ENCODE measurements around the gene IGSF21.

IGSF21 gene

DNA sequence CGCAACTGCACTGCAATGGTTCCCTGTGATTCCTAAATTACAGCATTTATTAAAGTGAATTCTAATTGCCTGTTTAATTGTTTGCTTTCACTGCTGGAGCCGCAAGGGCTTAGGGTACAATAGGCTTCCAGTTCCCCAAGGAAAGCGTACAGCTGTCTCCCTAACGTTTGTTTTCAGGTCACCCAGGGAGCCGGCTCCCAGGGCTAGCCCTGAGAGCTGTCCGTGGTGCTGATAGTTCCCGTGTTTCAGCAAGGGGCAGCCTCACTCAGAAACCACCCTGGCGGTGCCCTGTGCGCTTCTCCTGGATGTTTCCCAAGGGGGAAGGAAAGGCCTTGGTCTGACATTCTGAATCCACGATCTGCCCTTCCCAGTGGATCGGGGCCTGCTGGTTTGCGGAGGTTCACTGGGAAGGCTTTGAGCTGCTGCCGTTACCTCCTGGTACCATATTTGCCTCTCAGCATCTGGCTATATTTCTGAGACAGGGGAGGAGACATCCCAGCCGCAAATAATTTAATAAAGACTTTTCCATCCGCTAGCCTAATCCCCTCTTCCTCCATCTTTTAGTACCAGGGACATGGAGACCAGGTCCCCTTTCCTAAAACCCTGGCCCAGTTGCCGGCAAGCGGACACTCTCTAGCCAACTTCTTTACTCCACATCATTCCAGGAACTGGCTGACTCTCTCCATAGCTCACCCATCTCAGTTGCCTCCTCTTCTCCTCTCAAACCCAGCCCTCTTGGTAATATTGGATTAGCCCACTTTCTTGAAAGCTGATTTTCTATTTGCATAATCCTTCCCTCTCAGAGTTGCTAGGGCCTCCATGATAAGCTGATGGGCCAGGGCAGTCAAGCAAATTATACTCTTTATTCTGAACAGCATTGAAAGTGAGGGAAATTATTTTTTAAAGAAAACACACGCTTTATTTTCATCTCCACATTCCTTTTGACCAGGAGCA lies 149.0 kb downstream of the IGSF21 start:
- peak in 1 of 3 donors; percentile 9 for DNase-seq (ENCODE audit: low read depth in 2 of 3, low spot score in 1 of 3)

DNA sequence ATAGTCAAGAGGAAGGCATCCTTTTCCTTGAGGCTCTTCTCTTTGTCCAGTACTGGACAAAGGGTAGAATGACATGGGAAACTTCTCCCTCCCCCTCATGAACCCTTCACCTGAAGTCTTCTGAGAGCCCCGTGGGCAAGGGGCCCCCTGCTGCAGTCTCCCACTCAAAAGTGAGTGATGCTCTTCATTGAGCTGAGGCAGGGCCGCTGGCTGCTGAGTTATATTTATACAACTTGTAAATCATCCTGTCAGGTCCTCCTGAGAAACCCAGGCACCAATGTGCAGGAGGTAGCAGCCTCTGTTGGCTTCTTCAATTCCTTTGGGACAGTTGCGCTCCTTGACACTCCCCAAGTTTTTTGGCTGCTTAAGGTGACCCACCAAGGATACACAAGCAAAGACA lies 150.2 kb downstream of the IGSF21 start:
- DNase-seq (ENCODE audit: low read depth in 2 of 3, low spot score in 1 of 3): no peak

DNA sequence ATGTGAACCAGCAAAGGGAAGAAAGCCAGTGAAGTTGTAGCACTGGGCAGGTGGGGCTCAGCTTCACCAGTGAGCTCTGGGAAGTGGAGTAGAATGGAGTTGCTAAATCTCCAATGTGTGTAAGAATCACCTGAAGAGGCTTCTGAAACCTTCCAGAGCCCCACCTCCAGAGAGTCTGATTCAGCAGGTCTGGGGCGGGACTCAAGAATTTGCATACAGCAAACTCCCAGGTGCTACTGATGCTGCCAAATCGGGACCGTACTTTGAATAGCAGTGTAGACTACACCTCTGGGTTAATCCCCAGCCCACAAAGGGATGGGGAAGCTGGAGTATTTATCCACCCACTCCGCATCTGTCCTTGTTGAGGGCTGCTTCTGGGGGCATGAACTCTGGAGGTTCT lies 154.3 kb downstream of the IGSF21 start:
- no peak for DNase-seq (ENCODE audit: low read depth in 2 of 3, low spot score in 1 of 3)

DNA sequence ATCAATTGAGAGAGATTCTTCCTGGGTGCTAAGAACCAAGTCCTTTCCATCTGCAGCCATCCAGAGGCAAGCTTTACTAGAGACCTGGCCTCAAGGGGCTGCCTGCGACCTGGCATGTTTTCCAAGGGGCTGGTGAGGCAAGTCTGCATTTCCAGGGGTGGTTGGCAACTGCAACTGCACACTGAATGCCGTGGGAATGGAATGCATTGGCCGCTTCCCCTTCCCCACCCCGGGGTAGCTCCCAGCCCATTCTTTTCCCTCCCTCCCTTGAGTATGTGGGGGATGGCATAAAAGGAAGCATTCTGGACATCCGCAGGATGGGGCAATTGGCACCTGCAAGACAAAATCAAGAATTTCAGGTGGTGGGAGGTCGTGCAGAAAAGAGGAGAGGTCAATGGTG lies 155.1 kb downstream of the IGSF21 start:
- no peak for DNase-seq (ENCODE audit: low read depth in 2 of 3, low spot score in 1 of 3)

DNA sequence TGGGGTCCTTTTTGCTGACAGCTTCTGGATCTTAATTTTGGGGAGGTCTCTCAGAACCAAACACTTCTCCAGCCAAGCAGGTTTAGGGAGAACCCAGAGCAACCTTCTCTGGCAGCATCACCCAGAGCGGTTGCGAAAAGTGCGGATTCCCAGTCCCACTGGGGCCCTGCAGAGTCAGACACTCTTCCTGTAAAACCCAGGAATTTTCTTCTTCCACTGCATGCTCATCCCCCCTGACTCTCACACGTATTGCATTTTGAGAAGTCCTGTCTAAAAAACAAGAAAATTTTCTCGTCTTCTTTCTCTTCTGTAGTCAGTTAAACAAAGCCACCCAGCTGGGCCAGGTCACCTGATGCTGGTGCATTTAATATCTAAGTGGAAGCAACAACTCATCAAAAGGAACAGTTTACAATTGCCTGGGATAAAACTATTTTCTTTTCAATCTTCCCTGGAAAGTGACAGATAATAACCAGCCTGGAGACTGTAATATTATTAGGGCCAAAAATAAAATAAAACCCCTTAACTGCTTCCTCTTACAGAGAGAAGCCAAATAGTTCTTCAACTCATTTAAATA lies 156.0 kb downstream of the IGSF21 start:
- DNase-seq (ENCODE audit: low read depth in 2 of 3, low spot score in 1 of 3): no peak

DNA sequence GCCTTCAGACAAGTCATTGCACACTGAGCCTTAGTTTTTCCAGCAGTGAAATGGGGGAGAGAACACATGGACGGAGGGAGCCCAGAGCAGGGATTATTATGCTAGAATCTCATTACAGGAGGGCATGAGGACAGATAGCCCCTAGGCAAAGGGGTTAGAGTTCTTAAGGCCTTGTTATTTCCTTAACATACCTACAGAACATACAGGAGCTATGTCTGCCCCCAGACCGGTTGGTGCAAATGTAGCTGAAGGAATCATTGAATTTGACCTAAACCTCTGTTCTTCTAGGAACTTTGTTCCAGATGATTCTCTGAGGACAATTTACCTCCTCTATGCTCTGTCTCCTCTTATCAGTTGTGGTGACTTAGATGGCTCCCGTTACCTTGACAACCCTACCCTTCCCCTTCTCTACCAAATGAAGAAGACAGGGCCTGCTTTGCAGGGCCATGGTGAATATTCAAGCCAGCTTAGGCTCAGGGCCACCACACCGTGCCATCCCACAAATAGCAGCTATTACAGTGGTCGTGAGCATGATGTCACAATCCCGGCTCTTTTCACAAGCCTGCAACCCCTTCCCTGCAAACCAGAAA lies 156.9 kb downstream of the IGSF21 start:
- DNase-seq (ENCODE audit: low read depth in 2 of 3, low spot score in 1 of 3): no peak

DNA sequence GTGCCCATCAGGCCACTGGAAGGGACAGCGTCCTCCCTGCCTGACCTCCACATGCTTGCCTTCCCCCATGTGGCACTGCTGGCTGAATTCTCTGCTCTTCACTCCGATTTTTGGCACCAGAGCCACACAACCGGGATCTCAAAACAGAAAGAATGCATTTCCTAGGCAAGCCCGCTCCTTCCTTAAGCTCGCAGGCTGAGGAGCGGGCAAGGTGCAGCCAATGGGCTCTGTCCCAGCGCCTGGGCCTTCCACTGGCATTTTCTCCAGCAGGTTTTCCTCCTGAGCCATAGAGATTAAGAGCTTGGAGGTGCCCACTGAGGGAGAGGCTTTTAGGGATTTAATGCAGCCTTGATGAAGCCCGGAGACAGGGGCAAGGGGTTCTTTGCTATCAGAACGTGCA lies 158.0 kb downstream of the IGSF21 start:
- DNase-seq (ENCODE audit: low read depth in 2 of 3, low spot score in 1 of 3): no peak

DNA sequence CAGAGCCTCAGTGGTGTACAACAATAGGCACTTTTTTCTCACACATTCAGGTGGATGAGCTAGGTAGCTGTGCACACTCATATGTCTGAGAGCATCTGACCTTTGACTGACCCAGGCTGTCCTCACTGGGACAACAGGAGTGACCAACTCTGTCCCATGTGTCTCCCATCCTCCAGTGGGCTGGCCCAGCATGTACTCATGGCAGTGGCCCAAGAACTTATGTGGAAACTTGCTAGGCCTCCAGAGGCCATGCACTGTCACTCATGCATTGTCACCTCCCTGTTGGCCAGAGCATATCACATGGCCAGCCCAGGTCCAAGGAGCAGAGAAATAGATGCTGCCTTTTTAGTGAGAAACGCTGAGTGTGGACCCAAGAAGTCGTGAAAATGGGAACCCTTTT lies 158.8 kb downstream of the IGSF21 start:
- DNase-seq (ENCODE audit: low read depth in 2 of 3, low spot score in 1 of 3): no peak

DNA sequence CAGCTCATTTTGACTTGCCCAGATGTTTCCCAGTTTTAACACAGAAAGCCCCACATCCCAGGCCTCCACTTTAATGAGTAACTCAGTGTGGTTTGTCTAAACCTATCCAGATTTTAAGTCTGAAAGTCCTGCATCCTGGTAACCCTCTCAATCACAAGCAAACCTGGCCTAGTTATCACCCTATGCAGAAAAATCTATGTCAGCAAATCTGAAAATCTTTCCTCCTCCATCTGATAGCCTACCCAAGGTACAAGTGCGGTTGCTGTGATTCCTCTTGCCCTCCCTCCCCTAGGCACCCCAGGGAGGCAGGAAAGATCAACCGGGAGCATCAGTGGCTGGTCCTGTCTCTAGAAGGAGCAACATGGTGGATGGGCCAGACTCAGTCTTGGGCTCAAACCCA lies 163.7 kb downstream of the IGSF21 start:
- DNase-seq (ENCODE audit: low read depth in 2 of 3, low spot score in 1 of 3): no peak

DNA sequence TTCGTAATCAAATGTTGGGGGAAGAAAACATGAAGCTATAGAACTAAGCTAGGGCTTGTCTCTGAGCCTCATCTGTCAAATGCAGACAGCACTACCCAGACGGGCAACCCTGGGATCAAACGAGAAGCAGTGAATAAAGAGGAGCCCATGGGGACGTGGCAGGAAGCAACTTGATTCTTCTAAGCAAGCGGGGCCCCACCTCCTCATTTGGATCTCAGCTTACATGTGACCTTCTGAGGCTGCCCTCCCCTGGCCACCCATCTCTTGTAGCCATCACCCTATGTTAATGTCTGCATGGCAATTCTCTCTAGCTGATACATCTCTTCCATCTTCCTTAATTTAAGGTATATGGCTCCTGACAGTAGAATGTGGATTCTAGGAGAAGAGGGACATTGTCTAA lies 171.3 kb downstream of the IGSF21 start:
- DNase-seq (ENCODE audit: low read depth in 2 of 3, low spot score in 1 of 3): no peak

DNA sequence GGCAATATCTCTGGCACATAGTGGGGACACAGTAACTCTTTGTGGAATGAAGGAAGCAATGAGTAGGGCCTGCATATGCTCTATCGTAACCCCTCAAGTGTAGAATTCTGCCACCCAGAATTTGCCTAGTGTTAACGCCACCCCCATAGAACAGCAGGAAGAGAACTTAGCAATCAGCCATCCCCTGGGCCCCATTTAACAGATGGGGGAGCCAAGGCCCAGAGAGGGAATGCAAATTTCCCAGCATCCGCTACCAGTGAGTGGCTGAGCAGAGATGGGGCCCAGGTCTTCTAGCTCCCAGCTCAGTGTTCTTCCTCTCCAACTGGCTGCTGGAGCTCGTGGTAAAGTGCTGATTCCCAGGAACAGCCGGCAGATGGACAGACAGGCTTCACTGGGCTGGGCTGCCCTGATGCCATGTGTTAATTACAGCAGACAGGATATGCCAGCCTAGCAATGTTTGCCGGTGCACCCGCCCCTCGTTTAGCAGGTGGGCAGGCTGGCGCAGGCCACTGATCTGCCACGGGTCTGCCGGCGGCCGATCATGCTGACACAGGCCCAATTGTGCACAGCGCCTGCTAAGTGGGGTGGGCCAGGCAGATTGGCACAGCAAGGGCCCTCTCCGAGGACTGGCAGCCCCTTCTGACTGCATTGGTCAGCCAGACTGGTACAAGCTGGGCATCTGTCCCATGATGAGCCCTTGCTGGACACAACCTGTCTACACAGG lies 171.9 kb downstream of the IGSF21 start:
- no peak for DNase-seq (ENCODE audit: low read depth in 2 of 3, low spot score in 1 of 3)

DNA sequence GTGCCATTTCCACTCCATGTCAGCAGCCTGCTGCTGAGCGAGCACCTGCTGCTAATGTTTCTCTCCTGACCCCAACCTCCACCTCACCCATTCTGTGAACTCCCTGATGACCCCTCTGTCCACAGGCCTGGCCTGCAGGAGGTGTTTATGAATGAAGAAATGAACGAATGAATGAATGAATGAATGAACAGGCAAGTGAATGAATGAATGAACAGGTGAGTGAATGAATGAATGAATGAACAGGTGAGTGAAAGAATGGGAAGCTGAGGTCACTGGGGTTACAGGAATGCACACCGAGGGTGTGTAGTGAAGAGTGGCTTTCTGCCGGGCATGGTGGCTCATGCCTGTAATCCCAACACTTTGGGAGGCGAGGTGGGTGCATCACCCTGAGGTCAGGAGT lies 173.4 kb downstream of the IGSF21 start:
- no peak for DNase-seq (ENCODE audit: low read depth in 2 of 3, low spot score in 1 of 3)

DNA sequence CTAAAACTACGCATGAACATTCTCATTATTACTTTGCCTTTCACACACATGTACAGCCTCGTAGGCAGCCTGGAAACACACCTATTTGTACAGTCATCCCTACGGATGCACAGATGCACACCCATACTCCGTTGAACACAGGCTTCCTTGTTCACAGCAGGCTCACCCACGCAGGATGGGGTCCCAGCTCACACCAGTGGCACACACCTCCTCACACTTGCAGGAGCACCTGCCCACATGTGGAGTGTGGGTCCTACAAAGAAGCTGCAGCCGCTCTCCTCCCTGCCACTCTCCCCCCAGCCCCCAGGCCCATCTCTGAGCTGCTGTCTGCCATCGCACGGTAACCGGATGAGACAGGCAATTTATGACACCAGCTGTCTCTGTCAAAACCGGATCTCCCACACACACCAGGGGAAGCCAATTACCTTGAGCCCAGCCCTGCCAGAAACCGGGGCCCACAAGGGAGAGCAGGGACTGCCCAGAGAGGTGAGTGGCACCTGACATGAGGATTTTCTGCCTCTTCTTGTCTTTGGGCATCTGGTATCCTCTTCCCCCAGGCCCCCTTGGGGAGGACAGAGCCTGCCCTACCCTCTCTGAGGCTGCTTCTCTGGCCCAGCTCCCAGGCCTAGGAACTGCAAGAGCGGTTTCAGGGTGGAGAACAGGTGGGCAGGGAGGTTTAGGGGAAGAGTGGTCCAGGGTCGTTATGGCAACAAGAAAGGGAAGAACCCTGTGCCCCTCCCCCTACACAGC lies 175.4 kb downstream of the IGSF21 start:
- no peak for DNase-seq (ENCODE audit: low read depth in 2 of 3, low spot score in 1 of 3)

DNA sequence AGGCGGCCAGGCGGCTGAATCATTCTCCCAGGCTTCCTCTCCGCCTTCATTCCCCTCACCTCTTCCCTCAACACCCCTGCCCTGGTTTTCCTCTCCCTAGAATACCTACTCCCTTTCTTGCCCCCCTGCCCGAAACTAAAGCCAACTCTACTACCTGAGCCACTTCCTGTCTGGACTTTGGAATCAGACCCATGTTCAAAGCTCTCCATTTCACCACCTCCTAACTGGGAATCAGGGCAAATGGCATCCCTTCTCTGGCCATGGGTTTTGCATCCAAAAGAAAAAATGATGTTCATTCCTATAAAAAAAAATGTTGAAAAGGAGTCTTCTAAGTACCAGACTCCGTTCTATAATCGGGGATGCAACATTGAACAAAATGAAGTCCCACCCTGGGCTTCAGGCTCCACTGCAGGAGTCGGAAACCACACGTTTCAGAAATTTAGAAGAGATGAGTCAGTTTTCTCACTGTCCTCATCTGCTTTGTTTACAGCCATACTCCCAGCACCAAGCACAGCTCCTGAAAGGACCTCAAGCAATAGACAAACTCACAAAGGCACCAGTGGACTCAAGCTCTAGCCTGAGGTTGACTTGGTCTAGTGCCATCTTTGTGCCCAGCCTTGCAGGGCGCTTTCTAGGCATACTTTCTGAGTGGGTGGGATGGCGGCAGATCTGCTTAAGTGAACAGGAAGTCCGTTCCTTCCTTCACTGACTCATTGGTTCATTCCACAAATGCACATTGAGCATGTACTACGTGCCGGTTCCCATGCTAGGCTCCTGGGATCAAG lies 176.2 kb downstream of the IGSF21 start:
- no peak for DNase-seq (ENCODE audit: low read depth in 2 of 3, low spot score in 1 of 3)

DNA sequence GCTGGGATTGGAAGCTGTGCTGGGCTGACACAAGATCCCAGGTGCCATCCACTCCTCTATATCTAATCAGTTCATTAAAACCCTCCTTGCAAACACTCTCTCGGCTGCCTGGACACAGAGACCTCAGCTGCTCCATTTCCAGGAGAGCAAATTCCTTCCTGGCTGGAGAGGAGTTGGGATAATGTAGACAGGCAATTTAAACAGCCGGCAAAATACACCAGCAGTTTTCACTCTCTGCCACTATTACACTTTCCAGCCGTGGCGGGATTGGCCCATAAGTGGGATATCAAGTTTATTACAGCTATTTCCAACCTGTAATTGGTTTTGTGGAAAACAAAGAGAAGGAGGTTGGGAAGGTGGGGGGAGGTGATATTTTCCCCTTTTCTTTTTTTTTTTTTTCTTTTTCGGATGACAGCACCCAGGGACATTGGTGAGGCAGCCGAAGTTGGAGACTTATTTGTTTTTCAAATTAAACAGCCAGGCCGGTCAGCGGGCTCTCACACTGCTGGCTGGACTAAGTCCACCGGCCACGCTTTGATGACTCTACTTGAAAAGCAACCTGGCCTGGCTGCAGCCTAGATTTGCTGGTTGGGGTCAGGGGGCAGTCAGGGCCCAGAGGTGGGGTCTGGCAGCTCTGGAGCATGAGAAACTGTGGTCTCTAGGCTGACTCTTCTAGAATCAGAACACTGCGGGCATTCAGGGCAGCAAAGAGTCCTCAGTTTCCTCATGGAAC lies 177.4 kb downstream of the IGSF21 start:
- DNase-seq (ENCODE audit: low read depth in 2 of 3, low spot score in 1 of 3): no peak

DNA sequence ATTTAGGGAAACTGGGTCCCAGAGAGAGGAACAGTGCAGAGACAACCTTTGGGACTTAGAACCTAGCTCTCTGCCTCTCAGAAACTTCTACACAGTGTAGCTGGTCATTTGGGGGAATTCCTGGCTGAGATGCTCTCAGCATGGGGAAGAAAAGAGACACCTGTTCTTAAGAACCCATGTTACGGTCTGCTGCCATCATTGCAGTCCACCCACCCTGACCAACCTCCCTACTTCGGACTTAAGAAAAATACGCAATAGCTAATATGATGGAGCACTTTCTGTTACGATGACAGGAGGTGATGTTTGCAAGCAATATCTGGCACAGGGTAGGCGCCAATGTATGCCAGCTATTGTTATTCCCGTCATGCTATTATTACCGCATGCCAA lies 177.9 kb downstream of the IGSF21 start:
- no peak for DNase-seq (ENCODE audit: low read depth in 2 of 3, low spot score in 1 of 3)

DNA sequence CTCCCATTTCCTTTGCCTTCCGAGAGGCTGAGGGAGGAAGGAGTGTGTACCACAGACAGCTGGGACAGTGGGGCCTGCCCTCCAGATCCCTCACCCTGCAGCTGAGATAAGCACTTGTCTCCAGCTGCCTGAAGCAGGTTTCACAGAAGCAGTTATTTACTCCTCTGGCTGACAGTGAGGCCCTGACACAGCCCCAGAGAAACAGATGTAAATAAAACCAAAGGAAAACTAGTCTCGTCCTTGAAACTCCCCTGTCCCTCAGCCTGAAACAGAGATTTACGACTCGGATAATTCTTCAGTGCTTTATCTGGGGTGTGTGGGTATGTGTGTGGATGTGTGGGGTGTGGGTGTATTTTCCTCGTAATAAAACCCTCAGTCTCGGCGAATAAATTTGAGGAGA lies 181.1 kb downstream of the IGSF21 start:
- no peak for DNase-seq (ENCODE audit: low read depth in 2 of 3, low spot score in 1 of 3)

DNA sequence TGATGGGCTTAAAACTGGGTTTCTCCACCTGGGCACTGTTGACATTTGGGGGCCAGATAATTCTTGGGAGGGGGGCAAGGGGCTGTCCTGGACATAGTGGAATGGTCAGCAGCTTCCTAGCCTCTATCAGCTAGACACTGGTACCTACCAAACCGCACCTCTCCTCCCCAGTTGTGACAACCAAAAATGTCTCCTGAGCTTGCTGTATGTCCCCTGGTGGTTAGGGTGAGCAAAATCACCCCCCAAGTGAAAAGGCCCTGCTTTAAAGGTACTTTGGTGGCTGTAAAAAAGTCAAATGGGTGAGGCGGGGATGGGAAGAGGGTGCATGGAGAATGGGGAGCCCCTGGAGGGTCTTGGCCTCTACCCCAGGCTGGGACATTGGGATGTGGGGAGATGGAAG lies 182.0 kb downstream of the IGSF21 start:
- no peak for DNase-seq (ENCODE audit: low read depth in 2 of 3, low spot score in 1 of 3)

DNA sequence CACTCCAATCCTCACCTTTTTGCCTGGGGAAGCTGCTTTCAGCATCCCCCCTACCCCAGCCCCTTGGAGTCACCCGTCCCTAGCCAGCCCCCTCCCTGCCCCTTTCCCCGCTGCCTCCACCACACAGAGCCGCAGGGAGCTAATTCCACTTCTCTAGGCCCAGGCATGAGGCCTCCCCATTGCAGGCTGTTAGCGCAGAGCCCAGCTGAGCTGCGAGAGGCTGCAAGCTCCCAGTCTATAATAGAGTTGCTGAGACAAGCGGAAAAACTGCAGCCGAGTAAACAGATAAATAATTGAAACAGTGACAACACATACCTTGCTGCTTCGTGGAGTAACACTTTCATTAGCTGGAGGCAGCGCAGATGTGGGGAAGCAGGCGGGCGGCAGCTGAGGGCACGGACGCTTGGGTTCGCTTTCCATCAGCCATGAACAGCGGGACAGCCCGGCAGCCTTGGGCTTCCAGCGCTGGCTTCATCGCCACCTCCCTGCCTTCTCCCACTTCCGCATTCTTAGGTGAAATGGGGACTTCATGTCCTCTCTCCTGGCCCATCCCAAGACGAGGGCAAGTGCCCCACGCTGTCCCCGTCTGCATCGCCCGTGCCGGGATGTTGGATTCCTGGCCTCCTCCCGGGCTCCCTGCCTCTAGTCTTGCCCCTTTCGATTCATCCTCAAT lies 183.3 kb downstream of the IGSF21 start:
- no peak for DNase-seq (ENCODE audit: low read depth in 2 of 3, low spot score in 1 of 3)

Data from stimulated activated CD4-positive, alpha-beta T cell treated with anti-CD3 and anti-CD28 coated beads, Interleukin-12 subunit alpha, Interleukin-12 subunit beta, amount 100 ng/mL, for 48 hours (primary cell).